IPS-11a (cell line): ENCODE results near the gene CXCR3.

Experiments used
- H3K4me3 ChIP-seq: one replicate; pipeline ENCODE4 v1.5.1; 2013; ENCODE audit warnings: low read depth, low read length, control low read depth

The CXCR3 gene

GRCh38 chrX:71637253-71637618 is 18.9 kb upstream of the CXCR3 start:
- H3K4me3 ChIP-seq, result no peak overlapping the region

DNA sequence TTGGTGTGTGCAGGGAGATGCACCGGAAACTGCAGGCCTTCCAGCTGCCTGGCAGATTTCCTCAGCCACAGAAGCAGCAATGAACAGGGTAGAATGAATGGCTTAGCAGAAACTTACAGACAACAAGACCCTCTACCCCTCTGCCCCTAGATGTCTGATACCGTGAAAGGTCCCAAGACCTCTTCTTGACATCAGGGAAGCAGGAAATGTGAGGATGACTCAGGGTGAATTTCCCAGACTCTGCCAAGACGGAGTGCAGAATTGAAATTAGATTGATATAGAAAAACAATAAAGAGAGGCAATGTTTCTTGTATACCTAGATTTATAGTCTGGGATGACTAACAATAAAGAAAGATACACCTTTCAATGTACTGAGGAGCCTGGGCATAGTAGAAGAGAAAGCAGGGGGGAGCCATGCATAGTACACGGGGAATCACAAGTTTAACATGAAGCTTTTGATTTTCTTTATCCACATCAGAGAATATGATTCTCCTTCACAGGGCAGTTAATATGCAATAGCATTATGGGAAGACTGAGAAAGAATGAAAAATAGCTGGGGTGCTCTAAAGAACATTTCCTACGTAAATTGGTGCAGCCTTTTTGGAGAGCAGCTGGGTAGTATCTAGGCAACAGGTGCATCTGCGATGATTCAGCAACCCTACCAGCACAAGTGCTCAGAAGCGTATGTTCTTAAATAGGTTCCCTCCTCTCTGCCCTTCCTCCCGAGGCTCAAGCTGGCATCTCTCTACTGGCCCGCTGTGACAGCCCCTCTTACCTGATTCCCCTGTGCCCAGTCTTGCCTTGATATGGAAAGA is 18.3 kb upstream of the CXCR3 start:
- no peak overlapping the region for H3K4me3 ChIP-seq

DNA sequence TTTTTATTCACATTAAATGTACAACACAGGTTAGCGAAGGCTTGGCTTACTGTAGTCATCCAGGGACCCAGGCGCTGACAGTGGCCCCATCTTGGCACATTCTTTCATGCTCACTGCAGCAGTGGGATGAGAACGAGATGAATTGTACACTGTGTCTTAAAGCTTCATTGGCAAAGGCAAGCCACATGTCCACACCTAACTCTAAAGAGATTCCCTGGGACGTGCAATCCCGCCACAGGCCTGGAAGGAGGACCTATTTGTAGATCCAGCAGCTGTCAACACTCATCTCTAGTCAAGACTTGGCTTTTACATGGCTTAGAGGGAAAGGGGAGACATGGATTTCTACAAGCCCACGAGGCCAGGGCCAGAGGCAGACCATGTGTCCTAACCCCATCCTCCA is 16.1 kb upstream of the CXCR3 start:
- H3K4me3 ChIP-seq, result no peak overlapping the region

DNA sequence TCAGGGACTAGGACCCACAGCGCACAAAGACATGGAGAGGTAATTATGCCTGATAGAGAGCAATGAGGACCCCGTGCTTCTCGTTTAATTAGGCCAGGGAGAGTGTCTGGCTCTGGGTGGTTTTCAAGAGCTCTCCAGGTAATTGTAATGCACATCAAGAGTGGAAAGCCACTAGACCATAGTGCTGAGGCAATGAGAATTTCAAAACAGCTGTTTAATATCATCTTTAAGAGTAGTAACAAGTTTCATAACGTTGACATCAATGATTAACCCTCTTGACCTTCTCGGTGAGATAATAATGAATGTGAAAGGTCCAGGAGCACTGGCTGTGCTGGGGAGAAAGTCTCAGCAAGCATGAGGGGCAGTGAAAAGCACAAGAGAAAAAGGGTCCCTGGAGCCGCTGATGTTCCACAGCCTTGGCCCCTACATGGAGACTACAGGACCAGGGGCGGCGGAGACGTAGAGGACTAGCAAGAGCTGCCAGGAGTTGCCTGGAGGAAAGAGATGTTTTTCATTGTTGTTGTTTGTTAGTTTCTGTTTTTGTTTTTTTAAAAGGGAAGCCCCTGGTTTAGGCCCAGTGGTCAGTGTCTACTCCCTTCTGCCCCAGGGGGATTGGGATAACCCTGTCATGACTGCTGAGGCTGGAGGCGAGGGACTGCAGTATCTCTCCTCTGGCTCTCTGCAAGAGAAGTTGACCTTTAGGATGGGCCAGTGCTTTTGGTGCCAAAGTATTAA is 14.8 kb upstream of the CXCR3 start:
- H3K4me3 ChIP-seq, result no peak overlapping the region

DNA sequence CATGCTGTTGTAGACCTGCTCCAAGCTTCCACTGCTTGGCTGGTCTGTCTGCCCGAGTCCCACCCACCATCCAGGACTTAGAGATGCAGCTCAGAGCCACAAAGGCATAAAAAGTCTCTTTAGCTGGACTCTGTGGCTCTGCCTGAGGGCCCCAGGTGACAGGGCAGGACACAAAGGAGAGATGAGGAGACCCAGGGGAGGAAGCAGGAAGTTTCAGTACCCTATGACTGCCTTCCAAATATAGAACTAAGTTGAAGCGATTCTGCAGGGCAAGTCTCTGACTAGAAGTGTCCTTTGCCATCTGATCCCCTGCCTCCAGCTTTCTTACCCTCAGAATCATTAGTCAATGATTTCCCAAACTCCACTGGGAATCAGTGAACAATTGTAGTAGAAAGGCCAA is 11.2 kb upstream of the CXCR3 start:
- no peak overlapping the region for H3K4me3 ChIP-seq

DNA sequence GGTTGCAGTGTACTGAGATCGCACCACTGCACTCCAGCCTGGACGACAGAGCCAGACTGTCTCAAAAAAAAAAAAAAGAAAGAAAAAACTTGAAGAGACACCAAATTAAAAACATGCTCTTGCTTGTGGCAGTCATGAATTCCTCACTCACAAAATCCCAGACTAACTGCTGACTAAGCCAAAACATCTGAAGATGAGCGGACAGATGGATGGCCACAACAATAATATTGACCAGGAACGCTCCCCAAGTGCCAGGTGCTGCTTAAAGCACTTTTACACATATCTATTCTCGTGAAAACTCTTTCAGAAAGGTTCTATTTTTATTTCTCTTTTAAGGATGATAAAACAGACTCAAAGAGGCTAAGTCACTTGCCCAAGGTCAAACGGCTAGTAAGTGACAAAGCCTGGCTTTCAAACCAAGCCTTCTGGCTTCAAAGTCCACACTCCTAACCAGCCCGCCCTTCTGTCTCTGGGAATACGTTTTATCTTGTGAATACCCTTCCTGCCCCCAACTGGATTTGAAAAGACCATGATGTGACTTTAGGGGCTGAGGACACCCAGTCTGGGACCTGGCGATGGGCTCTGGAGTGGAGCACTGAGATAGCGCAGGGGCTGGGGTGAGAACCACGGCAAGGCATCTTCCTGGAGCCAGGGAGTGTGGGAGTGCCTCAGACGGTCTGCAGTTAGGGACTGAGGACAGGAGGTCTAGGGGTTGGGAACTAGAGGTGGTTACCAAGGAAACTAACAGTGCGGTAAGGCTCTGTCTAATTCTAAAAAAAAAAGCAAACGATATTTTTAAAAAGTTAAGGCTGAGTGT is 9.5 kb upstream of the CXCR3 start:
- H3K4me3 ChIP-seq, result no peak overlapping the region

- no peak overlapping the region for H3K4me3 ChIP-seq
Measured at GRCh38 chrX:71626576-71626975, 8.3 kb upstream of the CXCR3 start.

DNA sequence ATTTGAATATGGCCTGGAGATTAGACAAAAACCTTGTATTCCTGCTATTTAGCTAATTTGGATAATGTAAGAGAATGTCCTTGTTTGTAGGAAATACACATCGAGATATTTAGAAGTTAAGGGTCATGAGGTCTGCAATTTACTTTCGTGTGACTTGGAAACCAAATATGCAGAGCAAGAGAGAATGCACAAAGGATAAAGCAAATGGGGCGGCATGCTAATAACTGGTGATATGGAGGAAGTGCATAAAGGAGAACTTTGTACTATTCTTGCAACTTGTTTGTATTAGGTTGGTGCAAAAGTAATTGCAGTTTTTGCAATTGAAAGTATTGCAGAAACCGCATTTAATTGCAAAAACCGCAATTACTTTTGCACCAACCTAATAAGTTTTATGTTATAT is 7.2 kb upstream of the CXCR3 start:
- H3K4me3 ChIP-seq, result no peak overlapping the region

GRCh38 chrX:71623714-71624113 is 5.4 kb upstream of the CXCR3 start:
- H3K4me3 ChIP-seq, result no peak overlapping the region

- H3K4me3 ChIP-seq, result no peak overlapping the region
Measured at GRCh38 chrX:71622576-71623450, 4.5 kb upstream of the CXCR3 start.

DNA sequence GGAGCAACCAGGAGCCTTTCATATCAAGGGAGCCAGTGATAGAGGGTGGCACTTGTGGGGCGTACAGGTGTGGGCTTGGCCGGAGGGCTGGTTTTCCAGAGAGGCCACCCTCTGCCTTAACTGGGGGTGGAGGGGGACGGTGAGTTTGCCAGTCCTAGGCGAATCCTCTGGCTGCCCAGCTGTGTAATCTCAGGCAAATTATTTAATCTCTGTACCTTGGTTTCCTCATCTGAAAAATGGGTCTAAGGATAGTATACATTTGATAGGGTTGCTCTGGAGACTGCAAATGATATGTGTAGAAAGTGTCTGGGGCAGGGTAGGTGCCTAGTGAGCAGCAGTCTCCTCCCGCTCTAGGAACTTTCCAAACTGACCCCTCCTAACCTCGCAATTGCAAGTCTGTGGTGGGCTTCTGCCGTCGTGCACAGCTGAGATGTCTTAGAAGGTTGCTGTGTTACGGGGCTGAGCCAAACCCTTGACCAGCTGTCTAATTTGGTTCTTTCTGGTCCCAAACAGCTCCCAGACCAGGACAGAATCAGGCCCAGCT is 3.8 kb upstream of the CXCR3 start:
- no peak overlapping the region for H3K4me3 ChIP-seq

DNA sequence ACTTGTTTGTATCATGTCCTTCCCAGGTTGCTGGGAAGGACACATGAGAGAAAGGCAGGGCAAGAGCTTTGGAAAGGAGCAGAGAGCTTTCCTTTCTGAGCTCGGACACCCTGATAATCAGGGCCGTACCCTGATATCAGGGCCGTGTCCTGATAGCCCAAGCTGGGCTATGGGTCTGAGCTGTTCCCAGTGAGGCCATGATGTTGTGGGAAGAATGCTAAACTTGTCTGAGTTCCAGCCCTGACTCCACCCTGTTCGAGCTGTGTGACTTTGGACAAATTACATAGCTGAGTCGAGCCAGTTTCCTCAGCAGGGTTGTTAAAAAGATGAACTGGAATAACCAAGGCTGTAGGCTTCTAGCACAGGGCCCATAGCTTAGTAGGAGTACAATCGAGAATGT is 3.3 kb upstream of the CXCR3 start:
- no peak overlapping the region for H3K4me3 ChIP-seq

DNA sequence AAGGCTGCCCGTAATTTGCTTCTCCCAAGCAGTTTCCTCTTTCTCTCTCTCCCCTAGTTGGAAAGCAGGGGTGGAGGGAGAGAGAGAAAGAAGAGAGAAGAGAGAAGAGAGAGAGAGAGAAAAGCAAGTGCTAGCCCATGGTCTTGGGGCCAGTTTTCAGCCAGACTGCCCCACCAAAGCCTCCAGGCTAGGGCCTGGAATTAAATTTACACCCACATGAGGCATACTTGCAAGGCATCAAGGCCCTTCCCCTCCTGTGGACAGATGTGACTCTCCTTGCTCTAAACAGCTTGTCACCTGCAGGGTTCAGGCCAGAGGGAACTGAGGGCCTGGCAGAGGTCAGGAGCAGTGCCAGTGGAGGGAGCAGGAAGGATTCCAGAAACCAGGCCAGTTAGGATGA is 1.7 kb upstream of the CXCR3 start:
- H3K4me3 ChIP-seq, result no peak overlapping the region

DNA sequence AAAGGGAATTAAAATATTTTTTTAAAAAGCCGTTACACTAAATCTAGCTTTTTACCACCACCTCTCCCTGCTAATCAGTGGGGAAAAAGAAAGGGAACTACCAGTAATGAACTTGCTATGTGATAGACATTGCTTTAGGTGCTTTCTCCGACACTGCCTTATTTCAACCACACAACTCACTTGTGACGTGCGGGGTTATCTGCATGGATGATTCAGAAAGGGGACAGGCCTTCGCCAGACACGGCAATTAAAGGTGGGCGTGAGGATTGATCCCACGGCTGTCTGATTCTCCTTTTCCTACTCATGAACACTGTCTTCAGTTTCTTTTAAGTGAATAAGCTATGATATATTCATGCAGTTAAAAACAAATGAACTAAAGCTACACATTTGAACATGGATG is 882 bp upstream of the CXCR3 start:
- no peak overlapping the region for H3K4me3 ChIP-seq

DNA sequence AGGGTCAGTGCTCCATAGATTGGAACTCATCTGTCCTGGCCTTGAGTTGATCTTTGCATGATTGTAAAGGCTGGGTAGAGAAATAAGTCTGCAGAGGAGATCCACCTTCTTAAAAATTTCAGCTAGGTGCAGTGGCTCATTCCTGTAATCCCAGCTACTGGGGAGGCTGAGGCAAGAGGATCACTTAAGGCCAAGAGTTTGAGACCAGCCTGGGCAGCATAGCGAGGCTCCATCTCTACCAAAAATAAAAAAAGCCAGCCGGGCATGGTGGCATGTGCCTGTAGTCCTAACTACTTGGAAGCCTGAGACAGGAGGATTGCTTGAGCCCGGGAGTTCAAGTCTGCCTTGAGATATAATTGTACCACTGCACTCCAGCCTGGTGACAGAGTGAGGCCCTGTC is 476 bp upstream of the CXCR3 start:
- no peak overlapping the region for H3K4me3 ChIP-seq

- H3K4me3 ChIP-seq, result no peak overlapping the region
Measured at GRCh38 chrX:71617742-71618141, 569 bp downstream of the CXCR3 start.

GRCh38 chrX:71616672-71617529 is 1.4 kb downstream of the CXCR3 start:
- no peak overlapping the region for H3K4me3 ChIP-seq

DNA sequence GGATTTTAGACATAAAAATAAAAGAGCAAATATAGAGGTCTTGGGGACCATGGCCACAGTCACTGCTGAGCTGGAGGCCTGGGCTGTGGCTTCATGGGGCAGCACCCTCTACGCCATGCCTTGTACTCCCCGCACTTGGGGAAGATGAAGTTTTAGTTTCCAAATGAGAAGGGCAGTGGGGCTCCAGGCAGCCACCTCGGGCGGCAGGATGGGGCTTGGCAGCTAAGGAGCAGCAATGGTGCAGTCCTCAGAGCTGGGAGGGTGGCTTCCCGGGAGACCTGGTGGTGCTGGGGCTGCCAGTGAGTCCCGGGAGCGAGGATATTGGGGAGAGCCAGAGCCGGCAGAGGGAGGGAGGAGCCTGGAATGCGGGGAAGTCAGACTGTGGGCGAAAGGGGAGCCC is 2.4 kb downstream of the CXCR3 start:
- no peak overlapping the region for H3K4me3 ChIP-seq

DNA sequence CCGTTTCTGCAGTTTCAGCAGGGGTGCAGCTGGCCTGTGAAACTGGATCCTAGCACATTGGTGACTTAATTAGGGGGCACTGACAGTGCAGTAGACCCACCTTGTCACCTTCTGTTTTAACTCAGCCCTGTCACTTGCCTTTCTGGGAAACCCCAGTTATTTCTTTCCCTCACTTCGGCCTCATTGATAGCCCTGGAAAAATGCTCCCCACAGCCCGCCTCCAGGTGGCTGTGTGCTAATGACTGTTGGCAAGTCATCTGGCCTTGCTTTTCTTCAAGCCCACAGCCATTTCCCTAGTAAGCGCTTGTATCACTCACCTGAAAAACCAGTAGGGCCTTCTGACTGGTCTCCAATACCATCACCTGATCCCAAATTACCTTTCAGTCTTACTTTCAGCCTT is 3.3 kb downstream of the CXCR3 start:
- no peak overlapping the region for H3K4me3 ChIP-seq

GRCh38 chrX:71612256-71612655 is 6.1 kb downstream of the CXCR3 start:
- no peak overlapping the region for H3K4me3 ChIP-seq
